H1 (cell line): ENCODE measurements around the gene OR6N1.

Source experiments
- ATF3 ChIP-seq: IDR thresholded peaks from 2 replicates; pipeline ENCODE4 v1.6.1; 2011; ENCODE audit warnings: low read depth, mild to moderate bottlenecking, low read length; ENCODE audit not compliant: insufficient read depth
- CBX5 ChIP-seq: fragments of 300-800, 300-1000 bp; sonication (generic); IDR thresholded peaks from 2 replicates; pipeline ENCODE4 v1.7.1; 2016; ENCODE audit warnings: antibody characterized with exemption, low read length, low read depth
- CTCF ChIP-seq, 3 experiments: IDR thresholded peaks; 1 replicate in 2 of 3; 2 replicates in 1 of 3; pipeline versions ENCODE4 v1.5.1 to v1.6.1; 2011; ENCODE audit warnings: low read length in 3 of 3, mild to moderate bottlenecking in 3 of 3, inconsistent platforms in 2 of 3, low read depth in 1 of 3, moderate library complexity in 1 of 3; ENCODE audit not compliant: insufficient read depth in 1 of 3; ENCODE audit errors: control extremely low read depth in 1 of 3
- EZH2 ChIP-seq: fragments of 200-600 bp; sonication (generic); IDR thresholded peaks from 2 replicates; pipeline ENCODE4 v1.7.1; 2012; ENCODE audit warnings: low read depth, mild to moderate bottlenecking, moderate library complexity, low read length, inconsistent platforms; ENCODE audit not compliant: severe bottlenecking
- MAX ChIP-seq: IDR thresholded peaks from 2 replicates; pipeline ENCODE4 v1.6.1; 2012; ENCODE audit warnings: inconsistent platforms
- POLR2A ChIP-seq, 2 experiments: IDR thresholded peaks; 1 replicate in 1 of 2; 2 replicates in 1 of 2; pipeline ENCODE4 v1.6.1; 2011; ENCODE audit warnings: low read depth in 2 of 2, low read length in 2 of 2, mild to moderate bottlenecking in 2 of 2; ENCODE audit errors: control extremely low read depth in 1 of 2
- POLR2AphosphoS5 ChIP-seq: IDR thresholded peaks from 2 replicates; pipeline ENCODE4 v1.6.1; 2011; ENCODE audit warnings: low read depth, low read length
- SIRT6 ChIP-seq: IDR thresholded peaks from one replicate; pipeline ENCODE4 v1.7.1; 2012; ENCODE audit warnings: low read length, inconsistent platforms
- SIX5 ChIP-seq: IDR thresholded peaks from 2 replicates; pipeline ENCODE4 v1.6.1; 2011; ENCODE audit warnings: mild to moderate bottlenecking, low read depth, low read length
- TEAD4 ChIP-seq: IDR thresholded peaks from 2 replicates; pipeline ENCODE4 v1.6.1; 2012; ENCODE audit warnings: low read depth, low read length, inconsistent platforms, mixed read lengths
- ZNF274 ChIP-seq: IDR thresholded peaks from 2 replicates; pipeline ENCODE4 v1.7.0; 2012; ENCODE audit warnings: low read length, borderline replicate concordance; ENCODE audit errors: extremely low read depth
- TF ChIP-seq, protein P1 (sequence below): IDR thresholded peaks from 2 replicates; pipeline ENCODE4 v1.6.1; 2012; ENCODE audit warnings: low read length, inconsistent platforms
- TF ChIP-seq, protein P2 (sequence below): IDR thresholded peaks from 2 replicates; pipeline ENCODE4 v1.6.1; 2011; ENCODE audit warnings: low read length, improper control_type of control experiment

- TF ChIP-seq, protein P1, sequence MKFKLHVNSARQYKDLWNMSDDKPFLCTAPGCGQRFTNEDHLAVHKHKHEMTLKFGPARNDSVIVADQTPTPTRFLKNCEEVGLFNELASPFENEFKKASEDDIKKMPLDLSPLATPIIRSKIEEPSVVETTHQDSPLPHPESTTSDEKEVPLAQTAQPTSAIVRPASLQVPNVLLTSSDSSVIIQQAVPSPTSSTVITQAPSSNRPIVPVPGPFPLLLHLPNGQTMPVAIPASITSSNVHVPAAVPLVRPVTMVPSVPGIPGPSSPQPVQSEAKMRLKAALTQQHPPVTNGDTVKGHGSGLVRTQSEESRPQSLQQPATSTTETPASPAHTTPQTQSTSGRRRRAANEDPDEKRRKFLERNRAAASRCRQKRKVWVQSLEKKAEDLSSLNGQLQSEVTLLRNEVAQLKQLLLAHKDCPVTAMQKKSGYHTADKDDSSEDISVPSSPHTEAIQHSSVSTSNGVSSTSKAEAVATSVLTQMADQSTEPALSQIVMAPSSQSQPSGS: no peak
- TF ChIP-seq EZH2 (no peak), CTCF (IDR thresholded peaks at IDR 0.05; ENCODE audit: control extremely low read depth in 1 of 3, insufficient read depth in 1 of 3, low read depth in 1 of 3, low read length in 3 of 3) (no peak), ATF3 (no peak), POLR2A (IDR thresholded peaks at IDR 0.05; ENCODE audit: control extremely low read depth in 1 of 2, low read depth in 2 of 2, low read length in 2 of 2) (no peak), SIRT6 (no peak), ZNF274 (no peak), POLR2AphosphoS5 (no peak), TEAD4 (no peak), SIX5 (no peak), MAX (no peak), CBX5 (no peak)
- TF ChIP-seq, protein P2, sequence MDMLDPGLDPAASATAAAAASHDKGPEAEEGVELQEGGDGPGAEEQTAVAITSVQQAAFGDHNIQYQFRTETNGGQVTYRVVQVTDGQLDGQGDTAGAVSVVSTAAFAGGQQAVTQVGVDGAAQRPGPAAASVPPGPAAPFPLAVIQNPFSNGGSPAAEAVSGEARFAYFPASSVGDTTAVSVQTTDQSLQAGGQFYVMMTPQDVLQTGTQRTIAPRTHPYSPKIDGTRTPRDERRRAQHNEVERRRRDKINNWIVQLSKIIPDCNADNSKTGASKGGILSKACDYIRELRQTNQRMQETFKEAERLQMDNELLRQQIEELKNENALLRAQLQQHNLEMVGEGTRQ: no peak
Observed at GRCh38 chr1:158799689-158800088, 27.7 kb upstream of the OR6N1 start.
